Panc1 (cell line): ENCODE results near the gene GDF15. TPM values are rescaled to one million over a fixed set of nuclear protein-coding genes. Genes with fewer than 3 reads are reported as not detected.

ENCODE experiments used
- ATAC-seq: fragments of 200-7000 bp; cut with Tn5 transposase; 2 replicates; pipeline ENCODE4 v1.9.1; 2020; ENCODE audit warnings: mild to moderate bottlenecking, moderate library complexity
- BruUV-seq: library from RNA; stranded (reverse); fragments of 400-500 nt; replicated peaks from 2 replicates; lab custom pipeline; 2021; lab: Mats Ljungman, UMichigan
- CTCF ChIA-PET: fragments of 300-600 bp; sonication (Branson Sonifier 250); formaldehyde crosslinking; loops from one replicate; lab custom pipeline; 2022; ENCODE audit warnings: antibody characterized with exemption; lab: Charles Lee
- POLR2A ChIA-PET: fragments of 300-600 bp; sonication (Branson Sonifier 250); formaldehyde crosslinking; loops from one replicate; lab custom pipeline; 2022; ENCODE audit warnings: antibody characterized with exemption; lab: Charles Lee
- DNase-seq: peaks from one replicate; pipeline ENCODE4 v3.0.0-alpha.2; 2010; ENCODE audit warnings: low read depth, low spot score
- H3K27ac ChIP-seq: 2 replicates; pipeline ENCODE4 v1.5.1; 2011; ENCODE audit warnings: mild to moderate bottlenecking, low read length, inconsistent platforms
- H3K27me3 ChIP-seq: fragments of 200-500 bp; sonication (Bioruptor generic); 2 replicates; pipeline ENCODE4 v1.6.0; 2014; ENCODE audit warnings: low read length, inconsistent platforms; ENCODE audit not compliant: control insufficient read depth, insufficient read depth
- H3K36me3 ChIP-seq: fragments of 200-500 bp; sonication (Bioruptor generic); 2 replicates; pipeline ENCODE4 v1.5.1; 2014; ENCODE audit warnings: inconsistent platforms, mild to moderate bottlenecking, low read length, moderate library complexity; ENCODE audit not compliant: control insufficient read depth, insufficient read depth
- H3K4me1 ChIP-seq: 2 replicates; pipeline ENCODE4 v1.5.1; 2011; ENCODE audit warnings: inconsistent platforms, mild to moderate bottlenecking, low read length, moderate library complexity; ENCODE audit not compliant: control insufficient read depth, insufficient read depth
- H3K4me3 ChIP-seq, 2 experiments: 2 replicates each; pipeline ENCODE4 v1.5.1; 2011 to 2012; ENCODE audit warnings: low read depth in 2 of 2, low read length in 2 of 2, mild to moderate bottlenecking in 2 of 2, inconsistent platforms in 1 of 2, moderate library complexity in 1 of 2
- H3K9me3 ChIP-seq: fragments of 200-500 bp; sonication (Bioruptor generic); 2 replicates; pipeline ENCODE4 v1.5.1; 2014; ENCODE audit warnings: low read depth, mild to moderate bottlenecking, inconsistent platforms, low read length, moderate library complexity; ENCODE audit not compliant: control insufficient read depth, insufficient read depth
- POLR2AphosphoS5 ChIP-seq: IDR thresholded peaks from 2 replicates; pipeline ENCODE4 v1.6.1; 2012; ENCODE audit warnings: mild to moderate bottlenecking, low read depth, low read length, moderate library complexity
- SIN3A ChIP-seq: IDR thresholded peaks from 2 replicates; pipeline ENCODE4 v1.6.1; 2012; ENCODE audit warnings: low read depth, mild to moderate bottlenecking, low read length, moderate library complexity, borderline replicate concordance; ENCODE audit not compliant: insufficient read depth
- TCF7L2 ChIP-seq: IDR thresholded peaks from 2 replicates; pipeline ENCODE4 v1.6.1; 2011; ENCODE audit warnings: mild to moderate bottlenecking, low read depth, low read length, inconsistent platforms
- in situ Hi-C: cut with HindIII; loops from 2 replicates; pipeline ENCODE4 v1.10.0; 2016; ENCODE audit warnings: low sequenced_read_pairs, low pct_unique_long_range_greater_than_20kb
- intact Hi-C: fragments of 100-400 bp; cut with micrococcal nuclease; formaldehyde crosslinking; loops from one replicate; pipeline ENCODE4 v1.10.0; 2022; ENCODE audit not compliant: unreplicated experiment
- total RNA-seq: library from RNA; stranded (reverse); gene quantifications from one replicate; pipeline ENCODE4 v1.2.1, GENCODE V29; 2021; ENCODE audit not compliant: unreplicated experiment
- TF ChIP-seq, protein P1 (sequence below): fragments of 450-650 bp; IDR thresholded peaks from 2 replicates; pipeline ENCODE4 v1.5.1; 2017; ENCODE audit warnings: mild to moderate bottlenecking
- TF ChIP-seq, protein P2 (sequence below), 2 experiments: IDR thresholded peaks; 2 replicates each; pipeline ENCODE4 v1.6.1; 2011 to 2012; ENCODE audit warnings: low read depth in 2 of 2, control low read depth in 1 of 2, low read length in 1 of 2, mild to moderate bottlenecking in 1 of 2, moderate library complexity in 1 of 2; ENCODE audit not compliant: insufficient read depth in 1 of 2

Gene GDF15
- total RNA-seq, 1 experiment from 2014 or later: 335 TPM

DNA sequence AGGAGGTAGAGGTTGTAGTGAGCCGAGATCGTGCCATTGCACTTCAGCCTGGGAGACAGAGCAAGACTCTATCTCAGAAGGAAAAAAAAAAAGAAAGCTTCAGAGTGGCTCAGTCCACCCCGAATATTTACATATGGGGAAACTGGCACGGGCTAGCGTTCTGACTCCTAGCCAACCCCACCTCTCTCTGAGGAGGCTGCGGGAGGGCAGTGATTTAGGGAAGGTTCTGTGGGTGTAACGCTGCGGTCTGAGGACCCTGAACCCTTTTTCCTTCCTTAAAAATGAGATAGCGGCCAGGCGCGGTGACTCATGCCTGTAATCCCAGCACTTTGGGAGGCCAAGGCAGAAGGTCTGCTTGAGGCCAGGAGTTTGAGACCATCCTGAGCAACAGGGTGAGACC is 6.5 kb downstream of the GDF15 start:
- ChIA-PET CTCF (no interaction called here), POLR2A (no interaction called here)
- no peaks in the 10 kb centered on the region for H3K9me3 ChIP-seq
- H3K4me1 ChIP-seq: peaks cover 3% of the 10 kb centered on the region
- DNase-seq (no peak), ATAC-seq (no peak)
- no peaks in the 10 kb centered on the region for H3K27me3 ChIP-seq
- H3K27ac ChIP-seq: peak overlapping the region; percentile 7; the same call in 1 of the 2 replicates
- no TSS peak for BruUV-seq
- intact Hi-C loops (loop anchor here (10.0 kb wide), 1 partner anchor 1088 kb away; the partner anchor contains the start of genes ABHD8, DDA1 and MRPL34), in situ Hi-C loops (no loop called here)
- no peak for TF ChIP-seq SIN3A
- TF ChIP-seq, protein P1, sequence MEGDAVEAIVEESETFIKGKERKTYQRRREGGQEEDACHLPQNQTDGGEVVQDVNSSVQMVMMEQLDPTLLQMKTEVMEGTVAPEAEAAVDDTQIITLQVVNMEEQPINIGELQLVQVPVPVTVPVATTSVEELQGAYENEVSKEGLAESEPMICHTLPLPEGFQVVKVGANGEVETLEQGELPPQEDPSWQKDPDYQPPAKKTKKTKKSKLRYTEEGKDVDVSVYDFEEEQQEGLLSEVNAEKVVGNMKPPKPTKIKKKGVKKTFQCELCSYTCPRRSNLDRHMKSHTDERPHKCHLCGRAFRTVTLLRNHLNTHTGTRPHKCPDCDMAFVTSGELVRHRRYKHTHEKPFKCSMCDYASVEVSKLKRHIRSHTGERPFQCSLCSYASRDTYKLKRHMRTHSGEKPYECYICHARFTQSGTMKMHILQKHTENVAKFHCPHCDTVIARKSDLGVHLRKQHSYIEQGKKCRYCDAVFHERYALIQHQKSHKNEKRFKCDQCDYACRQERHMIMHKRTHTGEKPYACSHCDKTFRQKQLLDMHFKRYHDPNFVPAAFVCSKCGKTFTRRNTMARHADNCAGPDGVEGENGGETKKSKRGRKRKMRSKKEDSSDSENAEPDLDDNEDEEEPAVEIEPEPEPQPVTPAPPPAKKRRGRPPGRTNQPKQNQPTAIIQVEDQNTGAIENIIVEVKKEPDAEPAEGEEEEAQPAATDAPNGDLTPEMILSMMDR: no peak
- TF ChIP-seq, protein P2, sequence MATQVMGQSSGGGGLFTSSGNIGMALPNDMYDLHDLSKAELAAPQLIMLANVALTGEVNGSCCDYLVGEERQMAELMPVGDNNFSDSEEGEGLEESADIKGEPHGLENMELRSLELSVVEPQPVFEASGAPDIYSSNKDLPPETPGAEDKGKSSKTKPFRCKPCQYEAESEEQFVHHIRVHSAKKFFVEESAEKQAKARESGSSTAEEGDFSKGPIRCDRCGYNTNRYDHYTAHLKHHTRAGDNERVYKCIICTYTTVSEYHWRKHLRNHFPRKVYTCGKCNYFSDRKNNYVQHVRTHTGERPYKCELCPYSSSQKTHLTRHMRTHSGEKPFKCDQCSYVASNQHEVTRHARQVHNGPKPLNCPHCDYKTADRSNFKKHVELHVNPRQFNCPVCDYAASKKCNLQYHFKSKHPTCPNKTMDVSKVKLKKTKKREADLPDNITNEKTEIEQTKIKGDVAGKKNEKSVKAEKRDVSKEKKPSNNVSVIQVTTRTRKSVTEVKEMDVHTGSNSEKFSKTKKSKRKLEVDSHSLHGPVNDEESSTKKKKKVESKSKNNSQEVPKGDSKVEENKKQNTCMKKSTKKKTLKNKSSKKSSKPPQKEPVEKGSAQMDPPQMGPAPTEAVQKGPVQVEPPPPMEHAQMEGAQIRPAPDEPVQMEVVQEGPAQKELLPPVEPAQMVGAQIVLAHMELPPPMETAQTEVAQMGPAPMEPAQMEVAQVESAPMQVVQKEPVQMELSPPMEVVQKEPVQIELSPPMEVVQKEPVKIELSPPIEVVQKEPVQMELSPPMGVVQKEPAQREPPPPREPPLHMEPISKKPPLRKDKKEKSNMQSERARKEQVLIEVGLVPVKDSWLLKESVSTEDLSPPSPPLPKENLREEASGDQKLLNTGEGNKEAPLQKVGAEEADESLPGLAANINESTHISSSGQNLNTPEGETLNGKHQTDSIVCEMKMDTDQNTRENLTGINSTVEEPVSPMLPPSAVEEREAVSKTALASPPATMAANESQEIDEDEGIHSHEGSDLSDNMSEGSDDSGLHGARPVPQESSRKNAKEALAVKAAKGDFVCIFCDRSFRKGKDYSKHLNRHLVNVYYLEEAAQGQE (IDR thresholded peaks at IDR 0.05; ENCODE audit: insufficient read depth in 1 of 2, low read depth in 2 of 2, low read length in 1 of 2): no peak
- no peak for TF ChIP-seq TCF7L2
- TF ChIP-seq POLR2AphosphoS5: no peak
- H3K36me3 ChIP-seq: no peaks in the 10 kb centered on the region
- H3K4me3 ChIP-seq: no peak overlapping the region

DNA sequence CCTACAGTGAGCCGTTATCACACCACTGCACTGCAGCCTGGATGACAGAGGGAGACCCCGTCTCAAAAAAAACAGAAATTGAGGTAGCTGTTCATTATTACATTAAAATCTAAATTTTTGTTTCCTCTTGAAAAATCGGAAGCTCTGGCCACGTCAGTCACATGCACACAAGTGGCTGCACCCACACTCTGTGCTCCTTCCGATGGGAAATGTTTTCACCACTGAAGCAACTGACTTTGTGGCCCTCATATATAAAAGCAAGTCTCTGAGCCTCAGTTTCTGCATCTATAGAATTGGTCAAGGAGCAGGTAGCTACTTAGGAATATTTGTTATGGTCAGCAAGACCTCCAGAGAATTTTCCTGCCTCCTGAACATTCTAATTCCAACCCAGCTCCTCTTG is 7.0 kb downstream of the GDF15 start:
- Histone ChIP-seq H3K36me3 (no peaks in the 10 kb centered on the region), H3K4me1 (peaks cover 3% of the 10 kb centered on the region), H3K27ac (no peak overlapping the region; the same call in 1 of the 2 replicates), H3K4me3 (no peak overlapping the region), H3K9me3 (no peaks in the 10 kb centered on the region), H3K27me3 (no peaks in the 10 kb centered on the region)
- intact Hi-C loops: loop anchor here (10.0 kb wide), 1 partner anchor 1088 kb away; the partner anchor contains the start of genes ABHD8, DDA1 and MRPL34
- CTCF ChIA-PET: no interaction called here
- TF ChIP-seq POLR2AphosphoS5 (no peak), SIN3A (no peak), TCF7L2 (no peak)
- TF ChIP-seq, protein P2 (IDR thresholded peaks at IDR 0.05; ENCODE audit: insufficient read depth in 1 of 2, low read depth in 2 of 2, low read length in 1 of 2): no peak
- TF ChIP-seq, protein P1: no peak
- DNase-seq (no peak), ATAC-seq (no peak)
- in situ Hi-C loops: no loop called here
- POLR2A ChIA-PET: interaction anchor here (0.6 kb wide), 1 partner anchor 62 kb away, joined by 4 read pairs; no protein-coding TSS in a partner anchor
- no TSS peak for BruUV-seq
